HepG2 (cell line): Measurements from ENCODE around the gene SPTBN4. TPM values are rescaled to one million over a fixed set of nuclear protein-coding genes. Genes with fewer than 3 reads are reported as not detected.

Experiments used
- ATAC-seq: fragments of 200-7000 bp; cut with Tn5 transposase; 3 replicates; pipeline ENCODE4 v1.9.1; 2020; ENCODE audit warnings: mild to moderate bottlenecking, moderate library complexity
- BruUV-seq: library from RNA; stranded (reverse); fragments of 400-500 nt; replicated peaks from 2 replicates; lab custom pipeline; 2021; lab: Mats Ljungman, UMichigan
- CTCF ChIA-PET: fragments of 300-600 bp; formaldehyde crosslinking; extraction: SDS; loops from one replicate; lab custom pipeline; 2021; ENCODE audit warnings: low total read pairs, inconsistent platforms, low intra/inter-chr PET ratio; lab: Yijun Ruan, JAX
- POLR2A ChIA-PET: fragments of 350-600 bp; sonication (Branson Sonifier 250); formaldehyde crosslinking; loops from one replicate; lab custom pipeline; 2020; ENCODE audit warnings: antibody characterized with exemption, inconsistent platforms; lab: Yijun Ruan, JAX
- DNase-seq: peaks from one replicate; pipeline ENCODE4 v3.0.0-alpha.2; 2015; ENCODE audit warnings: low spot score
- FAIRE-seq: peaks from 3 replicates; lab custom pipeline; 2011; peaks lifted over from hg19 to GRCh38; lab: Jason Lieb, UNC
- H2AFZ ChIP-seq: one replicate; pipeline ENCODE4 v1.6.1; 2011; ENCODE audit warnings: low read length, inconsistent platforms
- H3K27ac ChIP-seq: fragments of 300-600 bp; 3 replicates; pipeline ENCODE4 v1.8.0; 2011; ENCODE audit warnings: mixed run types, mild to moderate bottlenecking, mixed read lengths, low read length, inconsistent platforms; ENCODE audit not compliant: insufficient read depth; ENCODE audit errors: extremely low read length
- H3K27me3 ChIP-seq, 2 experiments: fragments of 200-600 bp in 1 of 2; 2 replicates in 1 of 2; 3 replicates in 1 of 2; pipeline versions ENCODE4 v1.6.0 to v1.8.0; 2011; ENCODE audit warnings: low read length in 2 of 2, mild to moderate bottlenecking in 2 of 2, moderate library complexity in 2 of 2, inconsistent platforms in 1 of 2; ENCODE audit not compliant: insufficient read depth in 2 of 2, control insufficient read depth in 1 of 2
- H3K36me3 ChIP-seq, 2 experiments: fragments of 200-600 bp in 1 of 2; replicated peaks in 1 of 2; 2 replicates in 1 of 2; 3 replicates in 1 of 2; pipeline versions ENCODE4 v1.5.1 to v1.8.0; 2011; ENCODE audit warnings: low read length in 2 of 2, inconsistent platforms in 1 of 2; ENCODE audit not compliant: insufficient read depth in 2 of 2, control insufficient read depth in 1 of 2
- H3K4me1 ChIP-seq: 2 replicates; pipeline ENCODE4 v1.5.1; 2012; ENCODE audit warnings: low read length, inconsistent platforms; ENCODE audit not compliant: insufficient read depth
- H3K4me2 ChIP-seq: 2 replicates; pipeline ENCODE4 v1.6.0; 2011; ENCODE audit warnings: low read depth, low read length, inconsistent platforms
- H3K4me3 ChIP-seq, 3 experiments: fragments of 200-600 bp in 1 of 3; sonication (generic), shearing (Covaris generic) in 1 of 3; replicated peaks in 1 of 3; 2 replicates each; pipeline ENCODE4 v1.5.1; 2011 to 2016; ENCODE audit warnings: low read length in 3 of 3, inconsistent platforms in 2 of 3, low read depth in 2 of 3, mild to moderate bottlenecking in 2 of 3, control low read depth in 1 of 3, mixed read lengths in 1 of 3; ENCODE audit not compliant: insufficient read depth in 1 of 3
- H3K79me2 ChIP-seq: one replicate; pipeline ENCODE4 v1.6.1; 2011; ENCODE audit warnings: low read length, inconsistent platforms; ENCODE audit not compliant: insufficient read depth
- H3K9ac ChIP-seq: 2 replicates; pipeline ENCODE4 v1.6.0; 2011; ENCODE audit warnings: mild to moderate bottlenecking, low read depth, low read length, inconsistent platforms; ENCODE audit not compliant: insufficient read depth
- H3K9me3 ChIP-seq: 2 replicates; pipeline ENCODE4 v1.5.1; 2012; ENCODE audit warnings: mild to moderate bottlenecking, low read length
- H4K20me1 ChIP-seq: 2 replicates; pipeline ENCODE4 v1.6.0; 2011; ENCODE audit warnings: inconsistent platforms, mild to moderate bottlenecking, low read length, moderate library complexity; ENCODE audit not compliant: insufficient read depth
- CEBPB ChIP-seq: IDR thresholded peaks from 2 replicates; pipeline ENCODE4 v1.6.1; 2011; ENCODE audit warnings: low read depth, low read length, improper control_type of control experiment, borderline replicate concordance
- KDM5B ChIP-seq: sonication (generic); formaldehyde crosslinking; IDR thresholded peaks from 2 replicates; pipeline ENCODE4 v1.4.0; 2020; ENCODE audit warnings: missing genetic modification reagents, mild to moderate bottlenecking, borderline replicate concordance
- SIX4 ChIP-seq: sonication (generic); formaldehyde crosslinking; IDR thresholded peaks from 2 replicates; pipeline ENCODE4 v1.4.0; 2020; ENCODE audit warnings: missing genetic modification reagents
- ZBTB7A ChIP-seq: sonication (generic); formaldehyde crosslinking; IDR thresholded peaks from 2 replicates; pipeline ENCODE4 v1.8.0; 2022; ENCODE audit warnings: mild to moderate bottlenecking, missing genetic modification reagents
- ZNF776 ChIP-seq: sonication (generic); formaldehyde crosslinking; IDR thresholded peaks from 2 replicates; pipeline ENCODE4 v1.4.0; 2020; ENCODE audit warnings: mild to moderate bottlenecking, missing genetic modification reagents
- WGBS: methylation state at CpG from one replicate; pipeline ENCODE4 v1.1.6; 2017; ENCODE audit warnings: low lambda C conversion rate; 5-methylcytosine and 5-hydroxymethylcytosine counted together
- in situ Hi-C: cut with HindIII; loops from 2 replicates; pipeline ENCODE4 v1.10.0; 2017; ENCODE audit warnings: low pct_unique_long_range_greater_than_20kb; ENCODE audit not compliant: extremely low pct_ligation_motif_present
- intact Hi-C: fragments of 100-400 bp; cut with micrococcal nuclease; formaldehyde crosslinking; loops from one replicate; pipeline ENCODE4 v1.10.0; 2022; ENCODE audit not compliant: unreplicated experiment
- polyA plus RNA-seq, 8 experiments: library from polyadenylated mRNA; depleted of rRNA in 3 of 8; stranded (reverse) in 7 of 8; unstranded in 1 of 8; fragments of >200 nt; fragmentation: Illumina TruSeq in 4 of 8; extraction: Trizol in 4 of 8; gene quantifications; 2 replicates each; pipeline versions ENCODE4 v1.2.1 to v1.2.3, GENCODE V29; 2011 to 2016; ENCODE audit warnings: low read depth in 4 of 8, missing spikeins in 1 of 8, mixed read lengths in 1 of 8; ENCODE audit not compliant: insufficient read depth in 1 of 8
- total RNA-seq, 5 experiments: library from RNA; depleted of rRNA; stranded (reverse); fragments of >200 nt; fragmentation: Illumina TruSeq; extraction: Trizol; gene quantifications; 2 replicates each; pipeline ENCODE4 v1.2.3, GENCODE V29; 2016; ENCODE audit warnings: low read depth in 1 of 5
- TF ChIP-seq, protein P1 (sequence below): sonication (generic); formaldehyde crosslinking; IDR thresholded peaks from 2 replicates; pipeline ENCODE4 v1.5.1; 2020; ENCODE audit warnings: mild to moderate bottlenecking, missing genetic modification reagents, borderline replicate concordance
- TF ChIP-seq, protein P2 (sequence below): sonication (generic); formaldehyde crosslinking; IDR thresholded peaks from 2 replicates; pipeline ENCODE4 v1.8.1; 2023; ENCODE audit warnings: mild to moderate bottlenecking, missing genetic modification reagents, borderline replicate concordance
- TF ChIP-seq, protein P3 (sequence below): sonication (generic); formaldehyde crosslinking; IDR thresholded peaks from 2 replicates; pipeline ENCODE4 v1.5.0; 2020; ENCODE audit warnings: mild to moderate bottlenecking, missing genetic modification reagents

Gene SPTBN4
- total and polyA plus RNA-seq, 2 of the 13 experiments (the other 11 are each of a cell fraction or from before 2014, with no cell fraction given) = 0.11 TPM

DNA sequence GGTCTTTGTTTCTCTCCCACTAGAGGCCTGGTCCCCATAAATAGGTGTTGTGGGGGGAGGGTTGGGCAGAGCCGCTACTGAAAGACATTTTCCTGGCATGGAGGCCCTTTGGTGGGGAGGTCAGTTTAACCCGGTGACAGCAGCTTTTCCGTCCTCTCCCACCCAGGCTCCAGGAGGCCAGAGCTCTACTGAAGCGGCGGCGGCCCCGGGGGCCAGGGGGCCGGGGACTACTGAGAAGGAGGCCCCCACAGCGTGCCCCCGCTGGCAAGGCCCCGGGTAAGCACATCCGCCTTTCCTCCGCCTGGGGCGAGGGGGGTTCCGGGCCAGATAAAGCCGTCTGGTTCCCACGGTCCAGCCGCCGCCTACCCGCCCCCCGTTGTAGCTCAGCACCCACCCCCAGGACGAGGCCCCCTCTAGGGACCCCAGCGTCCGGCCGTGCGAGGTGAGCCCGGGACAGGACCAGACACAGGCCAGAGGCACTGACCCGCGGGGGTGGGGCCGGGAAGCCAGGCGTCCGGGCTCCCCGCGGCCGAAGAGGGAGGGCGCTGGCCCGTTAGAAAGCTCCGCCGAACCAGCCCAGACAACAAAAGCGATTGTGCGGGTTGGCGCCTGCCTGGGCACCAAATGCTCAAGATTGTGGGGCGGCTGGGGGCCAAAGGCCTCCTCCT, 133.2 kb downstream of the SPTBN4 start:
- H3K4me2 ChIP-seq = no peak overlapping the region
- no peak overlapping the region for H2AFZ ChIP-seq
- FAIRE-seq = no peak
- 5% methylated on average over 7 of the region's 43 CpGs for WGBS
- no peak overlapping the region for H3K9ac ChIP-seq
- POLR2A ChIA-PET = interaction anchor here (1.1 kb wide), 1 partner anchor 30 kb away, joined by 3 read pairs; no protein-coding TSS in a partner anchor
- CTCF ChIA-PET = interaction anchor here (2.2 to 6.8 kb wide), 2 partner anchors 34 kb away, joined by 14 to 37 read pairs; no protein-coding TSS in a partner anchor
- H3K9me3 ChIP-seq = no peaks in the 10 kb centered on the region
- no TSS peak for BruUV-seq
- ATAC-seq = no peak
- TF ChIP-seq, protein P1, sequence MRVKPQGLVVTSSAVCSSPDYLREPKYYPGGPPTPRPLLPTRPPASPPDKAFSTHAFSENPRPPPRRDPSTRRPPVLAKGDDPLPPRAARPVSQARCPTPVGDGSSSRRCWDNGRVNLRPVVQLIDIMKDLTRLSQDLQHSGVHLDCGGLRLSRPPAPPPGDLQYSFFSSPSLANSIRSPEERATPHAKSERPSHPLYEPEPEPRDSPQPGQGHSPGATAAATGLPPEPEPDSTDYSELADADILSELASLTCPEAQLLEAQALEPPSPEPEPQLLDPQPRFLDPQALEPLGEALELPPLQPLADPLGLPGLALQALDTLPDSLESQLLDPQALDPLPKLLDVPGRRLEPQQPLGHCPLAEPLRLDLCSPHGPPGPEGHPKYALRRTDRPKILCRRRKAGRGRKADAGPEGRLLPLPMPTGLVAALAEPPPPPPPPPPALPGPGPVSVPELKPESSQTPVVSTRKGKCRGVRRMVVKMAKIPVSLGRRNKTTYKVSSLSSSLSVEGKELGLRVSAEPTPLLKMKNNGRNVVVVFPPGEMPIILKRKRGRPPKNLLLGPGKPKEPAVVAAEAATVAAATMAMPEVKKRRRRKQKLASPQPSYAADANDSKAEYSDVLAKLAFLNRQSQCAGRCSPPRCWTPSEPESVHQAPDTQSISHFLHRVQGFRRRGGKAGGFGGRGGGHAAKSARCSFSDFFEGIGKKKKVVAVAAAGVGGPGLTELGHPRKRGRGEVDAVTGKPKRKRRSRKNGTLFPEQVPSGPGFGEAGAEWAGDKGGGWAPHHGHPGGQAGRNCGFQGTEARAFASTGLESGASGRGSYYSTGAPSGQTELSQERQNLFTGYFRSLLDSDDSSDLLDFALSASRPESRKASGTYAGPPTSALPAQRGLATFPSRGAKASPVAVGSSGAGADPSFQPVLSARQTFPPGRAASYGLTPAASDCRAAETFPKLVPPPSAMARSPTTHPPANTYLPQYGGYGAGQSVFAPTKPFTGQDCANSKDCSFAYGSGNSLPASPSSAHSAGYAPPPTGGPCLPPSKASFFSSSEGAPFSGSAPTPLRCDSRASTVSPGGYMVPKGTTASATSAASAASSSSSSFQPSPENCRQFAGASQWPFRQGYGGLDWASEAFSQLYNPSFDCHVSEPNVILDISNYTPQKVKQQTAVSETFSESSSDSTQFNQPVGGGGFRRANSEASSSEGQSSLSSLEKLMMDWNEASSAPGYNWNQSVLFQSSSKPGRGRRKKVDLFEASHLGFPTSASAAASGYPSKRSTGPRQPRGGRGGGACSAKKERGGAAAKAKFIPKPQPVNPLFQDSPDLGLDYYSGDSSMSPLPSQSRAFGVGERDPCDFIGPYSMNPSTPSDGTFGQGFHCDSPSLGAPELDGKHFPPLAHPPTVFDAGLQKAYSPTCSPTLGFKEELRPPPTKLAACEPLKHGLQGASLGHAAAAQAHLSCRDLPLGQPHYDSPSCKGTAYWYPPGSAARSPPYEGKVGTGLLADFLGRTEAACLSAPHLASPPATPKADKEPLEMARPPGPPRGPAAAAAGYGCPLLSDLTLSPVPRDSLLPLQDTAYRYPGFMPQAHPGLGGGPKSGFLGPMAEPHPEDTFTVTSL (CRISPR knock-in tag) = no peak
- TF ChIP-seq KDM5B (CRISPR knock-in tag) = no peak
- TF ChIP-seq CEBPB = no peak
- no peak for TF ChIP-seq SIX4 (CRISPR knock-in tag)
- TF ChIP-seq ZNF776 = no peak
- TF ChIP-seq, protein P2, sequence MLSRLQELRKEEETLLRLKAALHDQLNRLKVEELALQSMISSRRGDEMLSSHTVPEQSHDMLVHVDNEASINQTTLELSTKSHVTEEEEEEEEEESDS = no peak
- no peak for TF ChIP-seq ZBTB7A (CRISPR knock-in tag)
- TF ChIP-seq, protein P3, sequence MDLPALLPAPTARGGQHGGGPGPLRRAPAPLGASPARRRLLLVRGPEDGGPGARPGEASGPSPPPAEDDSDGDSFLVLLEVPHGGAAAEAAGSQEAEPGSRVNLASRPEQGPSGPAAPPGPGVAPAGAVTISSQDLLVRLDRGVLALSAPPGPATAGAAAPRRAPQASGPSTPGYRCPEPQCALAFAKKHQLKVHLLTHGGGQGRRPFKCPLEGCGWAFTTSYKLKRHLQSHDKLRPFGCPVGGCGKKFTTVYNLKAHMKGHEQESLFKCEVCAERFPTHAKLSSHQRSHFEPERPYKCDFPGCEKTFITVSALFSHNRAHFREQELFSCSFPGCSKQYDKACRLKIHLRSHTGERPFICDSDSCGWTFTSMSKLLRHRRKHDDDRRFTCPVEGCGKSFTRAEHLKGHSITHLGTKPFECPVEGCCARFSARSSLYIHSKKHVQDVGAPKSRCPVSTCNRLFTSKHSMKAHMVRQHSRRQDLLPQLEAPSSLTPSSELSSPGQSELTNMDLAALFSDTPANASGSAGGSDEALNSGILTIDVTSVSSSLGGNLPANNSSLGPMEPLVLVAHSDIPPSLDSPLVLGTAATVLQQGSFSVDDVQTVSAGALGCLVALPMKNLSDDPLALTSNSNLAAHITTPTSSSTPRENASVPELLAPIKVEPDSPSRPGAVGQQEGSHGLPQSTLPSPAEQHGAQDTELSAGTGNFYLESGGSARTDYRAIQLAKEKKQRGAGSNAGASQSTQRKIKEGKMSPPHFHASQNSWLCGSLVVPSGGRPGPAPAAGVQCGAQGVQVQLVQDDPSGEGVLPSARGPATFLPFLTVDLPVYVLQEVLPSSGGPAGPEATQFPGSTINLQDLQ (CRISPR knock-in tag) = no peak
- TF ChIP-seq, all 625 proteins: peak for 0
- H3K4me3 ChIP-seq = no peak overlapping the region
- peaks cover 6 to 53% of the 10 kb centered on the region in 2 experiments; a peak in 3 of 5 replicates for H3K27me3 ChIP-seq
- no peaks in the 10 kb centered on the region for H3K79me2 ChIP-seq
- in situ Hi-C loops = loop anchor here (5.0 kb wide), 1 partner anchor 68 kb away; no protein-coding TSS in a partner anchor
- H4K20me1 ChIP-seq = peaks cover 5% of the 10 kb centered on the region
- H3K27ac ChIP-seq = no peak overlapping the region
- intact Hi-C loops = loop anchor here (2.0 to 5.0 kb wide), 3 partner anchors 51 to 73 kb away; no protein-coding TSS in a partner anchor
- peaks cover 55% of the 10 kb centered on the region for H3K4me1 ChIP-seq
- no peaks in the 10 kb centered on the region for H3K36me3 ChIP-seq
- DNase-seq = no peak
